OCI-LY7 (cell line): ENCODE results near the gene LAMA3. TPM values are rescaled to one million over a fixed set of nuclear protein-coding genes. Genes with fewer than 3 reads are reported as not detected.

Source experiments
- BruUV-seq: library from RNA; stranded (reverse); fragments of 400-500 nt; replicated peaks from 2 replicates; lab custom pipeline; 2021; lab: Mats Ljungman, UMichigan
- CTCF ChIA-PET: fragments of 300-600 bp; sonication (Branson Sonifier 250); formaldehyde crosslinking; loops from one replicate; lab custom pipeline; 2022; ENCODE audit warnings: antibody characterized with exemption; ENCODE audit not compliant: unreplicated experiment; lab: Charles Lee
- POLR2A ChIA-PET: fragments of 300-600 bp; sonication (Branson Sonifier 250); formaldehyde crosslinking; loops from one replicate; lab custom pipeline; 2022; ENCODE audit warnings: antibody characterized with exemption; lab: Charles Lee
- DNase-seq: peaks from one replicate; pipeline ENCODE4 v3.0.0-alpha.2; 2015; ENCODE audit warnings: low spot score
- H2AFZ ChIP-seq: fragments of 200-600 bp; sonication (generic), shearing (Covaris generic); 2 replicates; pipeline ENCODE4 v1.6.1; 2014; ENCODE audit warnings: mild to moderate bottlenecking, antibody characterized with exemption, low read length, moderate library complexity
- H3K27ac ChIP-seq: fragments of 200-600 bp; sonication (generic); 2 replicates; pipeline ENCODE4 v1.5.1; 2014; ENCODE audit warnings: mixed run types, low read depth, mild to moderate bottlenecking, moderate library complexity, low read length, inconsistent platforms; ENCODE audit not compliant: poor library complexity, severe bottlenecking
- H3K36me3 ChIP-seq: fragments of 200-600 bp; sonication (generic); 2 replicates; pipeline ENCODE4 v1.6.1; 2014; ENCODE audit warnings: mild to moderate bottlenecking, antibody characterized with exemption, low read length, moderate library complexity, mixed read lengths; ENCODE audit not compliant: insufficient read depth
- H3K4me1 ChIP-seq: fragments of 200-600 bp; sonication (generic); 2 replicates; pipeline ENCODE4 v1.5.1; 2014; ENCODE audit warnings: mild to moderate bottlenecking, low read length; ENCODE audit not compliant: insufficient read depth, poor library complexity, severe bottlenecking
- H3K4me2 ChIP-seq: fragments of 200-600 bp; sonication (generic); 2 replicates; pipeline ENCODE4 v1.6.1; 2014; ENCODE audit warnings: mild to moderate bottlenecking, low read length
- H3K4me3 ChIP-seq: fragments of 200-600 bp; sonication (generic); 2 replicates; pipeline ENCODE4 v1.5.1; 2014; ENCODE audit warnings: mild to moderate bottlenecking, low read depth, low read length; ENCODE audit not compliant: poor library complexity, severe bottlenecking
- H3K79me2 ChIP-seq: fragments of 200-600 bp; sonication (generic); 2 replicates; pipeline ENCODE4 v1.6.1; 2016; ENCODE audit warnings: low read depth, mild to moderate bottlenecking, low read length, moderate library complexity, mixed read lengths; ENCODE audit not compliant: insufficient read depth
- H3K9me2 ChIP-seq: fragments of 200-600 bp; sonication (generic); 2 replicates; pipeline ENCODE4 v1.6.1; 2016; ENCODE audit warnings: mild to moderate bottlenecking, low read length, mixed read lengths; ENCODE audit not compliant: insufficient read depth
- H3K9me3 ChIP-seq: fragments of 200-600 bp; sonication (generic); 2 replicates; pipeline ENCODE4 v1.6.1; 2014; ENCODE audit warnings: mild to moderate bottlenecking, mixed run types, low read length, mixed read lengths
- H4K20me1 ChIP-seq: fragments of 200-600 bp; sonication (generic); 2 replicates; pipeline ENCODE4 v1.6.1; 2014; ENCODE audit warnings: mild to moderate bottlenecking, antibody characterized with exemption, low read length, moderate library complexity, mixed read lengths; ENCODE audit not compliant: insufficient read depth
- CTCF ChIP-seq: fragments of 200-600 bp; sonication (generic); conservative IDR thresholded peaks from 2 replicates; pipeline ENCODE4 v1.5.1; 2014; ENCODE audit warnings: mild to moderate bottlenecking, antibody characterized with exemption, low read length, moderate library complexity, mixed read lengths
- EZH2phosphoT487 ChIP-seq: fragments of 200-600 bp; sonication (generic); IDR thresholded peaks from 2 replicates; pipeline ENCODE4 v1.6.1; 2018; ENCODE audit warnings: low read depth, borderline replicate concordance, mild to moderate bottlenecking, mixed run types, antibody characterized with exemption, low read length, moderate library complexity, mixed read lengths
- intact Hi-C: fragments of 100-400 bp; cut with micrococcal nuclease; formaldehyde crosslinking; loops from one replicate; pipeline ENCODE4 v1.10.0; 2022; ENCODE audit not compliant: unreplicated experiment
- total RNA-seq, 2 experiments: library from RNA; depleted of rRNA in 1 of 2; stranded (reverse); fragments of >200 nt in 1 of 2; shearing (Covaris generic) in 1 of 2; gene quantifications; 2 replicates each; pipeline ENCODE4 v1.2.3, GENCODE V29; 2014 to 2022

The LAMA3 gene
- total RNA-seq, 2 experiments from 2014 or later = 0.16 to 1.6 TPM

- Histone ChIP-seq H2AFZ (no peak overlapping the region), H3K9me3 (no peaks in the 10 kb centered on the region), H3K4me2 (no peak overlapping the region), H3K4me1 (no peaks in the 10 kb centered on the region), H3K9me2 (no peaks in the 10 kb centered on the region), H3K4me3 (no peak overlapping the region), H3K79me2 (no peaks in the 10 kb centered on the region), H3K36me3 (no peaks in the 10 kb centered on the region), H3K27ac (no peak overlapping the region), H4K20me1 (no peaks in the 10 kb centered on the region)
- TF ChIP-seq EZH2phosphoT487 = no peak
- TF ChIP-seq CTCF = no peak
- DNase-seq = no peak
- CTCF ChIA-PET = no interaction called here
- no TSS peak for BruUV-seq
- intact Hi-C loops = no loop called here
- POLR2A ChIA-PET = no interaction called here
Measured at GRCh38 chr18:23646282-23646681, 43.0 kb upstream of the LAMA3 start.

GRCh38 chr18:23648456-23648855, 40.8 kb upstream of the LAMA3 start:
- POLR2A ChIA-PET = no interaction called here
- H3K4me2 ChIP-seq = no peak overlapping the region
- BruUV-seq = no TSS peak
- H3K36me3 ChIP-seq = no peaks in the 10 kb centered on the region
- H3K4me1 ChIP-seq = no peaks in the 10 kb centered on the region
- TF ChIP-seq EZH2phosphoT487 = no peak
- TF ChIP-seq CTCF = no peak
- H3K27ac ChIP-seq = no peak overlapping the region
- H3K9me2 ChIP-seq = no peaks in the 10 kb centered on the region
- H3K4me3 ChIP-seq = no peak overlapping the region
- no peaks in the 10 kb centered on the region for H4K20me1 ChIP-seq
- no peaks in the 10 kb centered on the region for H3K9me3 ChIP-seq
- H3K79me2 ChIP-seq = no peaks in the 10 kb centered on the region
- CTCF ChIA-PET = no interaction called here
- no peak for DNase-seq
- H2AFZ ChIP-seq = no peak overlapping the region
- intact Hi-C loops = no loop called here

- Histone ChIP-seq H3K4me3 (no peak overlapping the region), H3K9me2 (no peaks in the 10 kb centered on the region), H3K36me3 (no peaks in the 10 kb centered on the region), H2AFZ (no peak overlapping the region), H3K9me3 (no peaks in the 10 kb centered on the region), H3K27ac (no peak overlapping the region), H4K20me1 (no peaks in the 10 kb centered on the region), H3K4me1 (no peaks in the 10 kb centered on the region), H3K79me2 (no peaks in the 10 kb centered on the region), H3K4me2 (no peak overlapping the region)
- no peak for DNase-seq
- ChIA-PET CTCF (no interaction called here), POLR2A (no interaction called here)
- TF ChIP-seq EZH2phosphoT487 (no peak), CTCF (no peak)
- no TSS peak for BruUV-seq
- intact Hi-C loops = no loop called here
Measured at GRCh38 chr18:23648940-23649607, 40.2 kb upstream of the LAMA3 start.
